HUES48 (cell line): ENCODE results near the gene SEM1.
"Not testable (repeated sequence)": the region's sequence is repeated elsewhere in the genome, so short reads cannot be mapped to it uniquely, and the experiment has no call there.

Experiments used
- H3K27ac ChIP-seq: one replicate; pipeline ENCODE4 v1.7.0; 2013; ENCODE audit warnings: low read depth, low read length, inconsistent platforms
- H3K27me3 ChIP-seq: 2 replicates; pipeline ENCODE4 v1.6.1; 2013; ENCODE audit warnings: mild to moderate bottlenecking, low read length; ENCODE audit not compliant: control insufficient read depth, insufficient read depth
- H3K36me3 ChIP-seq: 2 replicates; pipeline ENCODE4 v1.6.1; 2013; ENCODE audit warnings: low read length; ENCODE audit not compliant: control insufficient read depth, insufficient read depth
- H3K4me1 ChIP-seq: 2 replicates; pipeline ENCODE4 v1.6.1; 2013; ENCODE audit warnings: mild to moderate bottlenecking, low read length; ENCODE audit not compliant: control insufficient read depth, insufficient read depth
- H3K4me3 ChIP-seq: 2 replicates; pipeline ENCODE4 v1.5.1; 2013; ENCODE audit warnings: mild to moderate bottlenecking, low read depth, low read length
- H3K9ac ChIP-seq: 2 replicates; pipeline ENCODE4 v1.6.1; 2013; ENCODE audit warnings: mild to moderate bottlenecking, low read depth, low read length, moderate library complexity
- H3K9me3 ChIP-seq: 2 replicates; pipeline ENCODE4 v1.6.1; 2013; ENCODE audit warnings: low read length; ENCODE audit not compliant: control insufficient read depth, insufficient read depth

The SEM1 gene

GRCh38 chr7:96663457-96663856 lies 46.2 kb downstream of the SEM1 start:
- Histone ChIP-seq H3K27ac (no peak overlapping the region), H3K4me1 (0 out of 2 replicates have a peak, but pooled peaks cover 3% of the 10 kb centered on the region), H3K4me3 (no peak overlapping the region), H3K9ac (no peak overlapping the region), H3K36me3 (no peaks in the 10 kb centered on the region), H3K27me3 (no peaks in the 10 kb centered on the region), H3K9me3 (no peaks in the 10 kb centered on the region)

DNA sequence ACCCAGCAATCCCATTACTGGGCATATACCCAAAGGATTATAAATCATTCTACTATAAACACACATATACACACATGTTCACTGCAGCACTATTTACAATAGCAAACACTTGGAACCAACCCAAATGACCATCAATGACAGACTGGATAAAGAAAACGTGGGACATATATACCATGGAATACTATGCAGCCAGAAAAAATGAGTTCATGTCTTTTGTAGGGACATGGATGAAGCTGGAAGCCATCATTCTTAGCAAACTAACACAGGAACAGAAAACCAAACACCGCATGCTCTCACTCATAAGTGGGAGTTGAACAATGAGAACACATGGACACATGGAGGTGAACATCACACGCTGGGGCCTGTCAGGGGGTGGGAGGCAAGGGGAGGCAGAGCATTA lies 47.5 kb downstream of the SEM1 start:
- H3K9ac ChIP-seq, H3K27ac ChIP-seq, H3K27me3 ChIP-seq, H3K36me3 ChIP-seq, H3K9me3 ChIP-seq, H3K4me3 ChIP-seq: not testable (repeated sequence)
- peaks cover 15% of the 10 kb centered on the region for H3K4me1 ChIP-seq

- no peaks in the 10 kb centered on the region for H3K9me3 ChIP-seq
- no peaks in the 10 kb centered on the region for H3K36me3 ChIP-seq
- H3K4me3 ChIP-seq: no peak overlapping the region
- H3K4me1 ChIP-seq: peaks cover 23% of the 10 kb centered on the region
- H3K27ac ChIP-seq: peak overlapping the region; percentile 79
- H3K9ac ChIP-seq: no peak overlapping the region
- H3K27me3 ChIP-seq: no peaks in the 10 kb centered on the region
Observed at GRCh38 chr7:96658022-96658412, 51.6 kb downstream of the SEM1 start.

GRCh38 chr7:96657347-96658021 lies 52.2 kb downstream of the SEM1 start:
- peaks cover 23% of the 10 kb centered on the region for H3K4me1 ChIP-seq
- no peaks in the 10 kb centered on the region for H3K27me3 ChIP-seq
- peak overlapping the region; percentile 79 for H3K27ac ChIP-seq
- H3K4me3 ChIP-seq: no peak overlapping the region
- no peaks in the 10 kb centered on the region for H3K36me3 ChIP-seq
- no peaks in the 10 kb centered on the region for H3K9me3 ChIP-seq
- no peak overlapping the region for H3K9ac ChIP-seq

- Histone ChIP-seq H3K9ac (no peak overlapping the region), H3K36me3 (no peaks in the 10 kb centered on the region), H3K4me3 (no peak overlapping the region), H3K27ac (no peak overlapping the region), H3K27me3 (no peaks in the 10 kb centered on the region), H3K9me3 (no peaks in the 10 kb centered on the region), H3K4me1 (peaks cover 23% of the 10 kb centered on the region)
Observed at GRCh38 chr7:96655956-96656355, 53.7 kb downstream of the SEM1 start.

DNA sequence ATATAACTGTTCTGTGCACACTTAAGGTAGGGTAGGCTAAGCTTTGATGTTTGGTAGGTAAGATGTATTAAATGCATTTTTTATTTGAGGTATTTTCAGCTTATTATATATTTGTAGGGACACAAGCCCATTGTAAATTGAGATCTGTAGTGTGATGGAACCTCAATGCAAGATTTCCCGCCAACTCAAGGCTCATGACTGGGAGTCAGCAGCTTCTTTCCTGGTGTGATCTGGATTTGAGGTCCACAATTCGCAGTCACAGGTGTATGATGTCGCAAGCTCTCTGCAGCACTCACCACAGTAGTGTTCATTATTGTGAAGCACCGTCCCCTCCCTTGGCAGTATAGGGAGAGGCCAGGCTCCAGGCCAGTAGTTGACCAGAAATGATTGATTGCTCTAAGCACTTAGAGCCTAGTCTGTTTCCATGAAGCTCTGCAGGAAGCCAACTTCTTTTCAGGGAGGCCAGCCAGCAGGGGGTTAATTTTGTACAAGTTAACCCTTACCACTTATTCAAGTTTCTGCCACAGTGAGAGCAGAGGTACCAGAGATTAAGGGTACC lies 54.9 kb downstream of the SEM1 start:
- no peak overlapping the region for H3K4me3 ChIP-seq
- no peaks in the 10 kb centered on the region for H3K36me3 ChIP-seq

GRCh38 chr7:96649981-96650380 lies 59.7 kb downstream of the SEM1 start:
- H3K9me3 ChIP-seq: no peaks in the 10 kb centered on the region
- H3K27ac ChIP-seq: no peak overlapping the region
- H3K9ac ChIP-seq: no peak overlapping the region
- no peak overlapping the region for H3K4me3 ChIP-seq
- H3K36me3 ChIP-seq: no peaks in the 10 kb centered on the region
- H3K27me3 ChIP-seq: no peaks in the 10 kb centered on the region
- peaks cover 6% of the 10 kb centered on the region; the same call in 1 of the 2 replicates for H3K4me1 ChIP-seq

More for the DNA sequence above, 54.9 kb downstream of the SEM1 start:
- H3K27me3 ChIP-seq: no peaks in the 10 kb centered on the region
- no peaks in the 10 kb centered on the region for H3K9me3 ChIP-seq
- peaks cover 23% of the 10 kb centered on the region for H3K4me1 ChIP-seq
- no peak overlapping the region for H3K27ac ChIP-seq
- no peak overlapping the region for H3K9ac ChIP-seq

DNA sequence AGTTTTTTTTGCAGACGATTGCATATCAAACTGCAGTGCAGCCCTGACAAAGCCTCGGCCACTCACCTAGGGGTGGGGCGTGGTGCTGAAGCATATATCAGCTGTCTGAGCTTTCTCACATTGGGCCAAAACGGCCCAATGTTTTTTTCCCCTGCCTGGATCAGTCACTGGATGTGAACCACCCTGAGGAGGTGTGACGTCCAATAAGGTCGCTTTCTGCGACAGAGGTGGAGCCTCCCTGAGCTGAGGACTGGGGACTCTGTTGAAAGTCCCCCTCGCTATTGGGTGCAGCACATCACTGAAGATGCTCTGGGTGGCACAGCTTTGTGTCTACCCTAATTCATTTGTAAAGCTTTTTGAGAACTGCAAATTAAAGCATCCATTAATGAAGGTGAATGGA lies 60.9 kb downstream of the SEM1 start:
- no peaks in the 10 kb centered on the region for H3K36me3 ChIP-seq
- no peak overlapping the region for H3K9ac ChIP-seq
- 0 out of 2 replicates have a peak, but pooled peaks cover 3% of the 10 kb centered on the region for H3K4me1 ChIP-seq
- no peak overlapping the region for H3K27ac ChIP-seq
- no peak overlapping the region for H3K4me3 ChIP-seq
- no peaks in the 10 kb centered on the region for H3K27me3 ChIP-seq
- no peaks in the 10 kb centered on the region for H3K9me3 ChIP-seq

DNA sequence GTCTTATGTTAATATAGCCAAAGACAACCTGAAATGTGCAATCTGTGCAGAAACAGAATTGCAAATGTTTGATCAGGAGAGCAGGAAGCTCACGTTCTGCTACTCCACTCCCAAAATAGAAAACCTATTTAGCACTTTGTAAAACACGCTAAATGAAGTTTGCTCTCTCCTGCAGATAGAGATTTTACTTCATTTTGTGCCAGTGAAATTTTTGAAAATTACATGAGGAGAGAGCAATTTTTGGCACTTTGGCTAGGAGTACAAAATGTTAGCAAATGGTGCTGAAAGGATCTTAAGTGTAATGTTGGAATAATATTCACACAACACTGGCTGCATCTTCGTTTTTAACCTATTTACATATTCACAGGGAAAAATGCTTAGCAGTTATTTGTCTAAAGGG lies 61.9 kb downstream of the SEM1 start:
- Histone ChIP-seq H3K27me3 (no peaks in the 10 kb centered on the region), H3K4me3 (no peak overlapping the region), H3K36me3 (no peaks in the 10 kb centered on the region), H3K9me3 (no peaks in the 10 kb centered on the region), H3K9ac (no peak overlapping the region), H3K4me1 (0 out of 2 replicates have a peak, but pooled peaks cover 3% of the 10 kb centered on the region), H3K27ac (no peak overlapping the region)

- Histone ChIP-seq H3K27me3 (no peaks in the 10 kb centered on the region), H3K9me3 (no peaks in the 10 kb centered on the region), H3K4me1 (0 out of 2 replicates have a peak, but pooled peaks cover 3% of the 10 kb centered on the region), H3K4me3 (no peak overlapping the region), H3K27ac (no peak overlapping the region), H3K9ac (no peak overlapping the region), H3K36me3 (no peaks in the 10 kb centered on the region)
Observed at GRCh38 chr7:96645084-96645483, 64.6 kb downstream of the SEM1 start.

DNA sequence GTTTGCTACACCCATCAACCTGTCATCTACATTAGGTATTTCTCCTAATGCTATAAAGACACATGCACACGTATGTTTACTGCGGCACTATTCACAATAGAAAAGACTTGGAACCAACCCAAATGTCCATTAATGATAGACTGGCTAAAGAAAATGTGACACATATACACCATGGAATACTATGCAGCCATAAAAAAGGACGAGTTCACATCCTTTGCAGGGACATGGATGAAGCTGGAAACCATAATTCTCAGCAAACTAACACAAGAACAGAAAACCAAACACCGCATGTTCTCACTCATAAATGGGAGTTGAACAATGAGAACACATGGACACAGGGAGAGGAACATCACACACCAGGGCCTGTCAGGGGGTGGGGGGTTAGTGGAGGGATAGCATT lies 66.2 kb downstream of the SEM1 start:
- not testable (repeated sequence) for H3K27me3 ChIP-seq, H3K9ac ChIP-seq, H3K27ac ChIP-seq, H3K4me3 ChIP-seq, H3K4me1 ChIP-seq, H3K36me3 ChIP-seq, H3K9me3 ChIP-seq
